ENCODE data around the gene AMPD3. TPM values are rescaled to one million over a fixed set of nuclear protein-coding genes. Genes with fewer than 3 reads are reported as not detected.

Gene AMPD3
- total RNA-seq: 4.4 and 10.3 TPM in 2 replicates
- 2.6 TPM for polyA plus RNA-seq (2012)

- peak; percentile 97 for DNase-seq (ENCODE audit: low read depth)
These were observed at the start of gene AMPD3 for GRCh38 chr11:10454878-10455631. TSS of gene AMPD3 (plus strand) at chr11:10455264. CDS start at chr11:10461520, 6,256 bp downstream.

GRCh38 chr11:10405865-10406592 is 49.0 kb upstream of the AMPD3 start:
- peak; percentile 84 for DNase-seq (ENCODE audit: low read depth)

GRCh38 chr11:10407055-10407454 is 48.0 kb upstream of the AMPD3 start:
- DNase-seq (ENCODE audit: low read depth): no peak

DNA sequence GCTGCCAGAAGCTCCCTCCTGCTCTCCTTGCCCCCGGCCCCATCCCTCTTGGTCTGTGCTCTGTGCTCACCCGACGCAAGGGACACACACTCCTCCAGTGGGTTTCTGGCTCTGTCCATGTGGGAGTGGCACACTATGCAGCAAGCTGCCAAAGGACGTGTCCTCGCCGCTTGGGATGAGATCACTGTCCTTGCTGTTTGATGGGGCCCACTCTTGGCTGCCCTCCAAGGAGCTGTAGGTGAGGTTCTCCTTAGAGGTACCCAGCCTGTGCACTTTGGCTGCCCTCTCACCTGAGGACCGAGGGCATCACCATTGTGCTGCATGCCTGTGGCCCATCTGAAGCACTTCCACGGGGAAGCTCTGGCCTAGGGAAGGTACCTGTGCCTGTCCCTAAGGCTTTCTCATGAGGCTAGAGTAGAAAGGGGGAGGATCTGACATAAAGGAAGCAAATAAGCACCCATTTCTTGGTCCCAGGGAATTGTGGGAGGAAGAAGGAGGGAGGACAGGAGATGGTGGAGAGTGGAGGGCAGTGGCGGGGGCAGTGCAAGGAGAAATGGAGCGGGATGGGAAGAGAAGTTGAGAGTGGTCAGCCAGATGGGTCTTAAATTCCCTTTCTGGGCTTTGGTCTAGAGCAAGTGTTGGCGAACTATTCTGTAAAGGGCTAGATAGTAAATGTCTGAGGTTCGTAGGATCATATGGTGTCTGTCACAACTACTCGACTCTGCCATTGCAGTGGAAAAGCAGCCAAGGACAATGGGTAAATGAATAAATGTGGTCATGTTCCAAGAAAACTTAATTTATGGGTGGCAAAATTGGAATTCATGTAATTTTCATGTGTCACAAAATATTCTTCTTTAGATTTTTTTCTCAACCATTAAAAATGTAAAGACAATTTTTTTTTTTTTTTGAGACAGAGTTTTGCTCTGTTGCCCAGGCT is 47.0 kb upstream of the AMPD3 start:
- DNase-seq (ENCODE audit: low read depth): no peak

DNA sequence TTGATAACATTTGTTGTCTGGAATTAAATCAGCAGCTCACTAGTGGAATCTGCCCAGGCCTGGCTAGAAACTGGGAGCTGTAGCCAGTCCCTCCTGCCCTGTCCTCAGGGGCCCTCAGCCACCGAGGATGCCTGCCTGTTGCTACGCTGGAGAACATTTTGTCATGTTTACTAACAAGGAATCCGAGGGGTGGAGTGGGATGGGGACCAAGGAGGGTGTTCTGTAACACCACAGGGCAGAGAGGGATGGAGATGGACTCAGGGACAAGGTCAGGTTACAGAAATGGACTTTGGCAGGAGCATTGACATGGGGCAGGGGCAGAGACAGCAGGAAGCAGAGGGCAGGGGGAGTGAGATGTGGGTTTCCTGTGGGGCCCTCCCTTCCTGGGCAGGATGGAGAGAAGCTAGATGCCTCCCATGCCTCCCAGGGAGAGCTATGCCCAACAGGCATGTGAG is 45.8 kb upstream of the AMPD3 start:
- DNase-seq (ENCODE audit: low read depth): no peak

GRCh38 chr11:10410106-10410843 is 44.8 kb upstream of the AMPD3 start:
- DNase-seq (ENCODE audit: low read depth): no peak

DNA sequence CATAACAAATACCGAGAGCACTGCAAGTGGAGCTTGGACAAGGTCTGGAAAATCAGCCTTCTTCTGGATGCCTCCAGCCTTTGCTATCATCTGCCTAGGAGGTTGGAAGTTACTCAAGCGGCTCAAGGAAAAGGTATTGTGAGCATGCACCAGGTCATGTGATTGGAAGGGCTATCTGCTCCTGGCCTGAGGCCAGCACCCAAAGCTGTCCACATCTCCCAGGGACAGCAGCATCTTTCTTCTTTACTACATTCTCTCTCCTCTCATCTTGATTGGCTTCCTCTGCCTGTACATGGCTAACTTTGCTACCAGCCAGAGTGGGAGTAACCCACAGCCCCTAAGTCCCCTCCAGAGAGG is 44.2 kb upstream of the AMPD3 start:
- no peak for DNase-seq (ENCODE audit: low read depth)

DNA sequence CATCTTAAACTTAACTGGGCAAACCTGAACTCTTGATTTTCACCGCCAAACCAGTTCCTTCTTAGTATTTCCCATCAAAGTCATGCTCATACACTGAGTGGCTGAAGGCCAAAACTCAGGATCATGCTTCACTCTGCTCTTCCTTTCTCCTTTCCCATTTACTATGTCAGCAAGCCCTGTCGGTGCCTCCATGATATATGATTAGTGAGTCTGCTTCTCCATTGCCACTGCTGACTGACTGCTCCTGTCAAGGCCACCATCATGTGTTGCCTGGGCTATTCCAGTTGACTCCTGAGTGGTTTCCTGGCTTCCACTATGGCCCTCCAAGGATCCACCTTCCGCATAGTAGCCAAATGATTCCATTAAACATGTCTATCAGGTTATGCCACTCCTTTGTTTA is 42.8 kb upstream of the AMPD3 start:
- no peak for DNase-seq (ENCODE audit: low read depth)

- peak; percentile 60 for DNase-seq (ENCODE audit: low read depth)
These were observed 41.8 kb upstream of the AMPD3 start for GRCh38 chr11:10413268-10413667.

- no peak for DNase-seq (ENCODE audit: low read depth)
These were observed 40.9 kb upstream of the AMPD3 start for GRCh38 chr11:10414181-10414580.

- DNase-seq (ENCODE audit: low read depth): no peak
These were observed 40.4 kb upstream of the AMPD3 start for GRCh38 chr11:10414659-10415058.

- no peak for DNase-seq (ENCODE audit: low read depth)
These were observed 39.2 kb upstream of the AMPD3 start for GRCh38 chr11:10415817-10416392.

DNA sequence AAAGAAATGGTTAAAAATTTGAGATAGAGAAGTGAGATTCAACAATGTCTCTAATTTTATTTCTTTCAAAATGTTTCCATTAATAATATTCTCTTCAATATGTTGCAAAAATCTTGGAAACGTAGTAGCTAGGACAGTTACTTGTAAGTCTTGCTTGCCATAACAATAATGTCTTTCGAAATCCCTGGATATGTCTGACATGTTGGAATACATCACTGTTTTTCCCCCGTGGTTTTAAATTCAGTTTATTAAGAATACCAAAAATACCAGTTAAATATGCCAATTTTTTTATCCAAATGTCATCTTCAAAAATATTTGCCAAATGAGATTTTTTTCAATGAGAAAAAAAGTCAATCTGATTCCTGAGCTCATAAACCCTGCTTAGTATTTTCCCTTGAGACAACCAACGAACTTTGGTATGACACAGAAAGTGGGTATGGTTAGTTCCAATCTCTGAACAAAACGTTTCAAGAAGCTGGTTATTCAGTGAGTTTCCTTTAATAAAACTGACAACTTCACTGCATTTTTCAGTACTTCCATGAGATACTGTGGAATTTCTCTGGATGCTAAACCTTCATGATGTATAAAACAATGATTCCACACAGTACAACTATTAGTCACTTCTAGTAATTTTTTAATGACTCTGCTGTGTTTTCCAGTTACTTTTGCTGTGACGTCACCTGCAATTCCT is 36.7 kb upstream of the AMPD3 start:
- no peak for DNase-seq (ENCODE audit: low read depth)

GRCh38 chr11:10418950-10419310 is 36.1 kb upstream of the AMPD3 start:
- no peak for DNase-seq (ENCODE audit: low read depth)

GRCh38 chr11:10426475-10426874 is 28.6 kb upstream of the AMPD3 start:
- DNase-seq (ENCODE audit: low read depth): no peak

DNA sequence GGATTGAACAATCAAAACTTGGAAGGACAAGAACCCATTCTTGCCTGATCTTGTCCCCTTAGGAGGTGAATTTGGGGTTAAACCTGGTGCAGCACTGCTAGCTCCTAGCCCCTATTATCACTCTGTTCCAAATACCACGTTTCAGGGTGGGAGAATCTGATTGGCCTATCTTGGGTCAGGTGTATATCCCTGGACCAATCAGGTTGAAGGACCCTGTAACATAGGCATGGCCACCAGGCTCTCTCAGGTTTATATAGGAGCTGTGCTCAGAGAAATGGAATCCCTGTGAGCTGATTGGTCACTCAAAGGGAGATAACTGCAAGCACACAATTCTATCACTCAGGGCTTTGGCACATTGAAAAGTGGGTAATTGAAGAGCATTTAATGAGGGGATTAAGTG is 26.6 kb upstream of the AMPD3 start:
- DNase-seq (ENCODE audit: low read depth): no peak

- DNase-seq (ENCODE audit: low read depth): no peak
These were observed 25.5 kb upstream of the AMPD3 start for GRCh38 chr11:10429526-10429925.

GRCh38 chr11:10432493-10432892 is 22.6 kb upstream of the AMPD3 start:
- no peak for DNase-seq (ENCODE audit: low read depth)

- no peak for DNase-seq (ENCODE audit: low read depth)
These were observed 22.1 kb upstream of the AMPD3 start for GRCh38 chr11:10432971-10433370.

DNA sequence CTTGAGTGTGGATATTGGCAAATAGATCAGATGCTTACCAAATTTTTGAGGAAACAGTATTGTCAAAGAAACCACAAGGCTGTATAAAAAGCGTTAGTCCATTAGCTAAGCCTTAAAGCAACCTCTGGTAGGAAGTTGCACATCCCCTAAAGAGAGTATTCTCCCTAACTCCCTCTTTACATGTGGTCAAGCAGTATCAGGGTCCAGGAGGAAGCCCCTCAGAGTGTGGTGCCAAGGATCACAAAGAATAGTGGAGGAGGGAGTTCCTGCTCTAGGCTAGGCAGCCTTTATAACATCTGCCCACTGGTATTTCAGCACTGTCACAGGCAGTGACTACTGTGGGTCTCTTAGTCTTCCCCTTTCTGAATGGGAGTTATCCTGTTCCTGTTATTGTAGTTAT is 18.8 kb upstream of the AMPD3 start:
- DNase-seq (ENCODE audit: low read depth): no peak

Measured in myocyte (in vitro differentiated cells).